Measurements from ENCODE around the gene FHL2.

FHL2 gene

GRCh38 chr2:105438104-105438929, 39.5 kb upstream of the FHL2 start:
- Histone ChIP-seq H3K36me3 (ENCODE audit: low read length) (no peaks in the 10 kb centered on the region), H3K79me2 (ENCODE audit: insufficient read depth, low read length) (no peaks in the 10 kb centered on the region), H3K27me3 (ENCODE audit: low read length) (no peaks in the 10 kb centered on the region), H3K4me2 (ENCODE audit: low read depth, low read length, poor library complexity, severe bottlenecking) (no peak overlapping the region), H3K27ac (ENCODE audit: low read depth, low read length) (no peak overlapping the region), H3F3A (ENCODE audit: insufficient read depth) (no peaks in the 10 kb centered on the region), H2AFZ (ENCODE audit: low read depth, low read length, severe bottlenecking) (no peak overlapping the region), H3K9me2 (replicated peaks; ENCODE audit: insufficient read depth, low read length) (no peaks in the 10 kb centered on the region), H3K9ac (ENCODE audit: low read length) (no peak overlapping the region), H3K4me3 (ENCODE audit: insufficient read depth, low read length, poor library complexity, severe bottlenecking) (no peak overlapping the region), H3K9me3 (ENCODE audit: insufficient read depth, low read length) (no peaks in the 10 kb centered on the region), H4K20me1 (ENCODE audit: low read depth, low read length) (no peaks in the 10 kb centered on the region)
- TF ChIP-seq EZH2phosphoT487 (conservative IDR thresholded peaks at IDR 0.05; ENCODE audit: low read length) (no peak), CTCF (IDR thresholded peaks at IDR 0.05; ENCODE audit: insufficient read depth, low read length, poor library complexity, severe bottlenecking) (no peak)

DNA sequence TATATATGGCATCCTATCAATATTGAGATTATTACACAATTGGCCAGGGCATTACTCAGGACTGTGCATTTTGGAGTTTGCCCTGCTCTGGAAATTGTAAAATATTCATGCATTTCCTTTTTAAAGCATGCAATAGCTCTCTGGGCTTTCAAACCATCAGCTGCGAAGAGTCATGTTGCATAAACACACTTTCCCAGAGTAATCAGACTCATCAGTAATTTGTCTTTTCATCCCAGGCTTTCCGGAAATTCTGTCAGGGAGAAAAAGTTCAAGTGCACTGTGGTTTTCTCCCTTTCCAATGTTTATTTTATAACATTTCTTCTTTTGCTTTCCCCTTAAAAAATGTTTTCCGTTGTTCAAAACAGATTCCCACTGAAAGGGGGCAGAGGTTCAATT, 38.9 kb upstream of the FHL2 start:
- no peak overlapping the region for H3K4me3 ChIP-seq (ENCODE audit: insufficient read depth, low read length, poor library complexity, severe bottlenecking)
- H3K36me3 ChIP-seq (ENCODE audit: low read length) = no peaks in the 10 kb centered on the region
- no peaks in the 10 kb centered on the region for H3K79me2 ChIP-seq (ENCODE audit: insufficient read depth, low read length)
- no peaks in the 10 kb centered on the region for H3K9me2 ChIP-seq (replicated peaks; ENCODE audit: insufficient read depth, low read length)
- no peaks in the 10 kb centered on the region for H3K9me3 ChIP-seq (ENCODE audit: insufficient read depth, low read length)
- no peak overlapping the region for H2AFZ ChIP-seq (ENCODE audit: low read depth, low read length, severe bottlenecking)
- no peak overlapping the region for H3K4me2 ChIP-seq (ENCODE audit: low read depth, low read length, poor library complexity, severe bottlenecking)
- H4K20me1 ChIP-seq (ENCODE audit: low read depth, low read length) = no peaks in the 10 kb centered on the region
- H3K27ac ChIP-seq (ENCODE audit: low read depth, low read length) = no peak overlapping the region
- H3K27me3 ChIP-seq (ENCODE audit: low read length) = no peaks in the 10 kb centered on the region
- TF ChIP-seq EZH2phosphoT487 (conservative IDR thresholded peaks at IDR 0.05; ENCODE audit: low read length) (no peak), CTCF (IDR thresholded peaks at IDR 0.05; ENCODE audit: insufficient read depth, low read length, poor library complexity, severe bottlenecking) (no peak)
- H3F3A ChIP-seq (ENCODE audit: insufficient read depth) = no peaks in the 10 kb centered on the region
- H3K9ac ChIP-seq (ENCODE audit: low read length) = no peak overlapping the region

- no peak overlapping the region for H3K4me2 ChIP-seq (ENCODE audit: low read depth, low read length, poor library complexity, severe bottlenecking)
- TF ChIP-seq CTCF (IDR thresholded peaks at IDR 0.05; ENCODE audit: insufficient read depth, low read length, poor library complexity, severe bottlenecking) (no peak), EZH2phosphoT487 (conservative IDR thresholded peaks at IDR 0.05; ENCODE audit: low read length) (no peak)
- no peaks in the 10 kb centered on the region for H3K9me2 ChIP-seq (replicated peaks; ENCODE audit: insufficient read depth, low read length)
- H3K27ac ChIP-seq (ENCODE audit: low read depth, low read length) = no peak overlapping the region
- no peaks in the 10 kb centered on the region for H3K79me2 ChIP-seq (ENCODE audit: insufficient read depth, low read length)
- H3K4me3 ChIP-seq (ENCODE audit: insufficient read depth, low read length, poor library complexity, severe bottlenecking) = no peak overlapping the region
- no peak overlapping the region for H3K9ac ChIP-seq (ENCODE audit: low read length)
- no peaks in the 10 kb centered on the region for H4K20me1 ChIP-seq (ENCODE audit: low read depth, low read length)
- no peaks in the 10 kb centered on the region for H3K27me3 ChIP-seq (ENCODE audit: low read length)
- no peak overlapping the region for H2AFZ ChIP-seq (ENCODE audit: low read depth, low read length, severe bottlenecking)
- H3K36me3 ChIP-seq (ENCODE audit: low read length) = no peaks in the 10 kb centered on the region
- H3K9me3 ChIP-seq (ENCODE audit: insufficient read depth, low read length) = no peaks in the 10 kb centered on the region
- no peaks in the 10 kb centered on the region for H3F3A ChIP-seq (ENCODE audit: insufficient read depth)
Measured at GRCh38 chr2:105432749-105433148, 33.9 kb upstream of the FHL2 start.

Data from SU-DHL-6 (cell line).